ENCODE measurements around the gene ATCAY.
A peak's percentile ranks its signal among the peaks of the same experiment; 100 is the strongest.
"Not testable (repeated sequence)": the region's sequence is repeated elsewhere in the genome, so short reads cannot be mapped to it uniquely, and the experiment has no call there.

Gene ATCAY

GRCh38 chr19:3857449-3858003, 23.0 kb upstream of the ATCAY start:
- DNase-seq: no peak

GRCh38 chr19:3860499-3860898, 20.0 kb upstream of the ATCAY start:
- DNase-seq: no peak

- no peak for DNase-seq
These were observed 17.5 kb upstream of the ATCAY start for GRCh38 chr19:3862826-3863500.

- DNase-seq: no peak
These were observed 16.8 kb upstream of the ATCAY start for GRCh38 chr19:3863648-3864047.

- no peak for DNase-seq
These were observed 13.4 kb upstream of the ATCAY start for GRCh38 chr19:3866910-3867638.

- DNase-seq: no peak
These were observed 12.3 kb upstream of the ATCAY start for GRCh38 chr19:3867971-3868769.

GRCh38 chr19:3868770-3869456, 11.6 kb upstream of the ATCAY start, which contains the start of gene ZFR2:
TSS of gene ZFR2 (minus strand) at chr19:3869038. CDS start at chr19:3869017, 21 bp downstream.
- peak; percentile 66 for DNase-seq

- no peak for DNase-seq
These were observed 7.3 kb upstream of the ATCAY start for GRCh38 chr19:3873151-3873550.

GRCh38 chr19:3874695-3875094, 5.8 kb upstream of the ATCAY start:
- DNase-seq: not testable (repeated sequence)

GRCh38 chr19:3879656-3880055, 829 bp upstream of the ATCAY start:
- DNase-seq: no peak

- DNase-seq: peak; percentile 34
These were observed 971 bp downstream of the ATCAY start for GRCh38 chr19:3881272-3882040.

GRCh38 chr19:3882041-3882384, 1.5 kb downstream of the ATCAY start:
- DNase-seq: no peak

- no peak for DNase-seq
These were observed 10.1 kb downstream of the ATCAY start for GRCh38 chr19:3890591-3890990.

GRCh38 chr19:3893509-3894179, 13.2 kb downstream of the ATCAY start:
- DNase-seq: peak; percentile 81

GRCh38 chr19:3894959-3895358, 14.5 kb downstream of the ATCAY start:
- not testable (repeated sequence) for DNase-seq

- no peak for DNase-seq
These were observed 15.3 kb downstream of the ATCAY start for GRCh38 chr19:3895788-3896187.

GRCh38 chr19:3897936-3898335, 17.5 kb downstream of the ATCAY start:
- no peak for DNase-seq

GRCh38 chr19:3898426-3898825, 17.9 kb downstream of the ATCAY start:
- no peak for DNase-seq

- no peak for DNase-seq
These were observed 19.2 kb downstream of the ATCAY start for GRCh38 chr19:3899531-3900294.

- DNase-seq: no peak
These were observed 22.0 kb downstream of the ATCAY start for GRCh38 chr19:3902317-3902973.
